Activated CD4-positive, CD25-positive, alpha-beta regulatory T cell (primary cell): Measurements from ENCODE around the gene ASCL2.
A peak's percentile ranks its signal among the peaks of the same experiment; 100 is the strongest.

Source experiments
- DNase-seq, 4 experiments: peaks; one replicate each; lab custom pipeline; 2025; lab: John Stamatoyannopoulos, UW

Gene ASCL2

GRCh38 chr11:2272228-2272945 lies 2.0 kb upstream of the ASCL2 start:
- DNase-seq = no peak

- no peak for DNase-seq
These were observed 1.2 kb upstream of the ASCL2 start for GRCh38 chr11:2271327-2272227.

GRCh38 chr11:2271077-2271326 lies 614 bp upstream of the ASCL2 start:
- peak in 1 of 4 experiments; percentile 20 for DNase-seq

GRCh38 chr11:2269601-2270321 lies 627 bp downstream of the ASCL2 start:
- DNase-seq = peak in 1 of 4 experiments; percentile 16

GRCh38 chr11:2268729-2269600 lies 1.4 kb downstream of the ASCL2 start:
- DNase-seq = peak in 2 of 4 experiments; percentile 51 to 53

- no peak for DNase-seq
These were observed 2.3 kb downstream of the ASCL2 start for GRCh38 chr11:2267851-2268728.

GRCh38 chr11:2267306-2267850 lies 3.0 kb downstream of the ASCL2 start:
- DNase-seq = no peak

GRCh38 chr11:2266586-2267305 lies 3.6 kb downstream of the ASCL2 start:
- no peak for DNase-seq

GRCh38 chr11:2265854-2266585 lies 4.4 kb downstream of the ASCL2 start:
- DNase-seq = no peak

- no peak for DNase-seq
These were observed 5.0 kb downstream of the ASCL2 start for GRCh38 chr11:2265396-2265795.

- DNase-seq = no peak
These were observed 5.9 kb downstream of the ASCL2 start for GRCh38 chr11:2264366-2265053.

GRCh38 chr11:2263724-2264360 lies 6.5 kb downstream of the ASCL2 start:
- DNase-seq = no peak

- no peak for DNase-seq
These were observed 7.3 kb downstream of the ASCL2 start for GRCh38 chr11:2263071-2263565.

GRCh38 chr11:2262301-2263070 lies 7.9 kb downstream of the ASCL2 start:
- no peak for DNase-seq

- DNase-seq = no peak
These were observed 8.8 kb downstream of the ASCL2 start for GRCh38 chr11:2261436-2262230.
